ENCODE results near the gene ZFP36L1.

Gene ZFP36L1

GRCh38 chr14:68815298-68816182 is 22.7 kb upstream of the ZFP36L1 start:
- H3K27ac ChIP-seq: peak overlapping the region; percentile 94
- TF ChIP-seq CTCF (conservative IDR thresholded peaks at IDR 0.05): no peak

GRCh38 chr14:68814539-68815297 is 21.9 kb upstream of the ZFP36L1 start:
- TF ChIP-seq CTCF (conservative IDR thresholded peaks at IDR 0.05): no peak
- H3K27ac ChIP-seq: peak overlapping the region; percentile 94

GRCh38 chr14:68814238-68814538 is 21.3 kb upstream of the ZFP36L1 start:
- no peak for TF ChIP-seq CTCF (conservative IDR thresholded peaks at IDR 0.05)
- peak overlapping the region; percentile 94 for H3K27ac ChIP-seq

- H3K27ac ChIP-seq: no peak overlapping the region
- no peak for TF ChIP-seq CTCF (conservative IDR thresholded peaks at IDR 0.05)
Observed at GRCh38 chr14:68813318-68813838, 20.5 kb upstream of the ZFP36L1 start.

- H3K27ac ChIP-seq: no peak overlapping the region
- no peak for TF ChIP-seq CTCF (conservative IDR thresholded peaks at IDR 0.05)
Observed at GRCh38 chr14:68811171-68811570, 18.3 kb upstream of the ZFP36L1 start.

GRCh38 chr14:68810173-68811153 is 17.6 kb upstream of the ZFP36L1 start:
- TF ChIP-seq CTCF (conservative IDR thresholded peaks at IDR 0.05): no peak

More at GRCh38 chr14:68810173-68811153, 17.6 kb upstream of the ZFP36L1 start:
- no peak overlapping the region for H3K27ac ChIP-seq
